Suprapubic skin (tissue), 4 donors: ENCODE results near the gene DNAI7. TPM values are rescaled to one million over a fixed set of nuclear protein-coding genes. Genes with fewer than 3 reads are reported as not detected.

ENCODE experiments used
- DNase-seq, 2 donors: peaks; one replicate each; pipeline ENCODE4 v3.0.0-alpha.2; 2019; ENCODE audit warnings: low spot score in 2 of 2
- H3K27ac ChIP-seq: fragments of 200-600 bp; sonication (generic); one replicate; pipeline ENCODE4 v1.5.1; 2019
- H3K27me3 ChIP-seq: fragments of 200-600 bp; sonication (generic); one replicate; pipeline ENCODE4 v1.5.1; 2019
- H3K36me3 ChIP-seq: fragments of 200-600 bp; sonication (generic); one replicate; pipeline ENCODE4 v1.5.1; 2019
- H3K4me1 ChIP-seq: fragments of 200-600 bp; sonication (generic); one replicate; pipeline ENCODE4 v1.5.1; 2019
- H3K4me3 ChIP-seq: fragments of 200-600 bp; sonication (generic); one replicate; pipeline ENCODE4 v1.5.1; 2019; ENCODE audit warnings: mild to moderate bottlenecking
- H3K9me3 ChIP-seq: fragments of 200-600 bp; sonication (generic); one replicate; pipeline ENCODE4 v1.5.1; 2019
- CTCF ChIP-seq, 2 donors: fragments of 200-600 bp in 1 of 2; fragments of 450-650 bp in 1 of 2; sonication (generic) in 1 of 2; IDR thresholded peaks; one replicate each; pipeline ENCODE4 v1.5.1; 2016 to 2019; ENCODE audit warnings: antibody characterized with exemption in 2 of 2, mild to moderate bottlenecking in 1 of 2, moderate library complexity in 1 of 2
- EP300 ChIP-seq: sonication (generic); formaldehyde crosslinking; IDR thresholded peaks from one replicate; pipeline ENCODE4 v1.6.1; 2017; ENCODE audit warnings: antibody characterized with exemption
- POLR2A ChIP-seq, 2 donors: fragments of 450-650 bp; IDR thresholded peaks; one replicate each; pipeline ENCODE4 v1.6.1; 2017; ENCODE audit warnings: antibody characterized with exemption in 2 of 2, mild to moderate bottlenecking in 2 of 2, moderate library complexity in 2 of 2
- POLR2AphosphoS5 ChIP-seq, 3 donors: sonication (generic); formaldehyde crosslinking; IDR thresholded peaks; one replicate each; pipeline ENCODE4 v1.6.1; 2017; ENCODE audit warnings: antibody characterized with exemption in 3 of 3
- WGBS: methylation state at CpG from one replicate; pipeline ENCODE4 v1.1.5; 2018; 5-methylcytosine and 5-hydroxymethylcytosine counted together
- total RNA-seq, 4 donors: library from RNA; depleted of rRNA; stranded (reverse); fragments of >200 nt; gene quantifications; one replicate each; pipeline ENCODE4 v1.1.0, GENCODE V29; 2016

The DNAI7 gene
- 1 to 10 TPM in 3 of 4 donors, not detected in 1; 1.2 to 3.0 (median 1.2) TPM for total RNA-seq

GRCh38 chr12:25195056-25195971 is at the start of gene DNAI7, which contains the start of gene ETFRF1:
Gene DNAI7 (minus strand): TSS chr12:25195160. CDS start chr12:25195078, 82 bp downstream.
Gene ETFRF1 (plus strand): TSS chr12:25195237. CDS start chr12:25203957, 8,720 bp downstream.
- WGBS: under 1% methylated on average over 45 of the region's 54 CpGs
- Histone ChIP-seq H3K27ac (peak within 1 kb of the TSS; percentile 95), H3K27me3 (no peaks in the 10 kb centered on the region), H3K9me3 (no peaks in the 10 kb centered on the region), H3K4me1 (peaks cover 19% of the 10 kb centered on the region), H3K36me3 (no peaks in the 10 kb centered on the region), H3K4me3 (peak within 1 kb of the TSS; percentile 81)
- DNase-seq: peak; percentile 98 to 99
- TF ChIP-seq EP300 (no peak), POLR2A (IDR thresholded peaks at IDR 0.05) (peak in 1 of 2 donors; percentile 84), CTCF (IDR thresholded peaks at IDR 0.05) (no peak), POLR2AphosphoS5 (IDR thresholded peaks at IDR 0.05) (peak in 2 of 3 donors; percentile 44 to 60)

- H3K27ac ChIP-seq: no peak overlapping the region
- no peak for DNase-seq
These were observed 48.7 kb upstream of the DNAI7 start for GRCh38 chr12:25243680-25243990.

GRCh38 chr12:25242981-25243679 is 48.2 kb upstream of the DNAI7 start:
- Histone ChIP-seq H3K4me3 (no peak overlapping the region), H3K36me3 (no peaks in the 10 kb centered on the region), H3K9me3 (no peaks in the 10 kb centered on the region), H3K27ac (no peak overlapping the region), H3K4me1 (peaks cover 4% of the 10 kb centered on the region), H3K27me3 (no peaks in the 10 kb centered on the region)
- DNase-seq: no peak
- 88% methylated on average over 5 of the region's 5 CpGs for WGBS
- TF ChIP-seq EP300 (no peak), POLR2AphosphoS5 (IDR thresholded peaks at IDR 0.05) (no peak), CTCF (IDR thresholded peaks at IDR 0.05) (no peak), POLR2A (IDR thresholded peaks at IDR 0.05) (no peak)

More at GRCh38 chr12:25243680-25243990, 48.7 kb upstream of the DNAI7 start:
- H3K4me3 ChIP-seq: no peak overlapping the region
- no peaks in the 10 kb centered on the region for H3K36me3 ChIP-seq
- TF ChIP-seq POLR2AphosphoS5 (IDR thresholded peaks at IDR 0.05) (no peak), POLR2A (IDR thresholded peaks at IDR 0.05) (no peak)
- H3K27me3 ChIP-seq: no peaks in the 10 kb centered on the region
- H3K4me1 ChIP-seq: peaks cover 4% of the 10 kb centered on the region
- no peaks in the 10 kb centered on the region for H3K9me3 ChIP-seq

- Histone ChIP-seq H3K27me3 (no peaks in the 10 kb centered on the region), H3K27ac (no peak overlapping the region), H3K4me1 (peaks cover 4% of the 10 kb centered on the region), H3K9me3 (no peaks in the 10 kb centered on the region), H3K4me3 (no peak overlapping the region), H3K36me3 (peaks cover 3% of the 10 kb centered on the region)
- DNase-seq: no peak
- TF ChIP-seq POLR2AphosphoS5 (IDR thresholded peaks at IDR 0.05): no peak
- peak; percentile 44 to 54 for TF ChIP-seq CTCF (IDR thresholded peaks at IDR 0.05)
- TF ChIP-seq POLR2A (IDR thresholded peaks at IDR 0.05): no peak
- no peak for TF ChIP-seq EP300
- 40% methylated on average over 6 of the region's 6 CpGs for WGBS
These were observed 46.4 kb upstream of the DNAI7 start for GRCh38 chr12:25241167-25242020.

GRCh38 chr12:25236626-25237025 is 41.7 kb upstream of the DNAI7 start:
- no peaks in the 10 kb centered on the region for H3K27me3 ChIP-seq
- no peak overlapping the region for H3K27ac ChIP-seq
- no peak for DNase-seq
- no peak for TF ChIP-seq POLR2AphosphoS5 (IDR thresholded peaks at IDR 0.05)
- no peak for TF ChIP-seq EP300
- TF ChIP-seq CTCF (IDR thresholded peaks at IDR 0.05): no peak
- TF ChIP-seq POLR2A (IDR thresholded peaks at IDR 0.05): no peak
- H3K4me3 ChIP-seq: no peak overlapping the region
- H3K4me1 ChIP-seq: peaks cover 4% of the 10 kb centered on the region
- no peaks in the 10 kb centered on the region for H3K9me3 ChIP-seq
- WGBS: 86% methylated on average over 4 of the region's 4 CpGs
- peaks cover 10% of the 10 kb centered on the region for H3K36me3 ChIP-seq
